22Rv1 (cell line): ENCODE measurements around the gene ASIC4.

ENCODE experiments used
- ZFX ChIP-seq: fragments of 450-650 bp; IDR thresholded peaks from 2 replicates; pipeline ENCODE4 v1.6.1; 2017; ENCODE audit warnings: antibody characterized with exemption, borderline replicate concordance
- TF ChIP-seq, protein P1 (sequence below): fragments of 450-650 bp; IDR thresholded peaks from 2 replicates; pipeline ENCODE4 v1.5.1; 2017; ENCODE audit warnings: mild to moderate bottlenecking

DNA sequence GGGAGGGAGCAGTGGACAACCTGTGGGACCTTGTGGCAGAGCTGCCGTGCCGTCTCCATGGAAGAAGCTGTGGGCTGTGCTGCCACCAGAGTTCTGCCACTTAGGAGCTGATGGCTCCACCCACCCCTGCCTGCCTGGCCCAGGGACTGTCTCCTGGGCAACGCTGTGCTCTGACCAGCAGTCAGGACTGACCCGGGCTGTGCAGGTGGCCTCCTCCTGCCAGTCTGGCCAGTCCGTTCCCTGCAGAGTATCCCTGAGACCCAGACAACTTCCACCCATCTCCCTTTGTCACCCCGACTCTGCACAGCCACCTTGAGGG, 12.8 kb downstream of the ASIC4 start:
- TF ChIP-seq, protein P1, sequence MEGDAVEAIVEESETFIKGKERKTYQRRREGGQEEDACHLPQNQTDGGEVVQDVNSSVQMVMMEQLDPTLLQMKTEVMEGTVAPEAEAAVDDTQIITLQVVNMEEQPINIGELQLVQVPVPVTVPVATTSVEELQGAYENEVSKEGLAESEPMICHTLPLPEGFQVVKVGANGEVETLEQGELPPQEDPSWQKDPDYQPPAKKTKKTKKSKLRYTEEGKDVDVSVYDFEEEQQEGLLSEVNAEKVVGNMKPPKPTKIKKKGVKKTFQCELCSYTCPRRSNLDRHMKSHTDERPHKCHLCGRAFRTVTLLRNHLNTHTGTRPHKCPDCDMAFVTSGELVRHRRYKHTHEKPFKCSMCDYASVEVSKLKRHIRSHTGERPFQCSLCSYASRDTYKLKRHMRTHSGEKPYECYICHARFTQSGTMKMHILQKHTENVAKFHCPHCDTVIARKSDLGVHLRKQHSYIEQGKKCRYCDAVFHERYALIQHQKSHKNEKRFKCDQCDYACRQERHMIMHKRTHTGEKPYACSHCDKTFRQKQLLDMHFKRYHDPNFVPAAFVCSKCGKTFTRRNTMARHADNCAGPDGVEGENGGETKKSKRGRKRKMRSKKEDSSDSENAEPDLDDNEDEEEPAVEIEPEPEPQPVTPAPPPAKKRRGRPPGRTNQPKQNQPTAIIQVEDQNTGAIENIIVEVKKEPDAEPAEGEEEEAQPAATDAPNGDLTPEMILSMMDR: no peak
- no peak for TF ChIP-seq ZFX
